ENCODE results near the gene ASB14. TPM values are rescaled to one million over a fixed set of nuclear protein-coding genes. Genes with fewer than 3 reads are reported as not detected.
"Not testable (repeated sequence)": the region's sequence is repeated elsewhere in the genome, so short reads cannot be mapped to it uniquely, and the experiment has no call there.

Gene ASB14
- not detected for total RNA-seq
- polyA plus RNA-seq, result under 1 TPM in 1 of 2 donors, not detected in 1; 0.21 TPM

DNA sequence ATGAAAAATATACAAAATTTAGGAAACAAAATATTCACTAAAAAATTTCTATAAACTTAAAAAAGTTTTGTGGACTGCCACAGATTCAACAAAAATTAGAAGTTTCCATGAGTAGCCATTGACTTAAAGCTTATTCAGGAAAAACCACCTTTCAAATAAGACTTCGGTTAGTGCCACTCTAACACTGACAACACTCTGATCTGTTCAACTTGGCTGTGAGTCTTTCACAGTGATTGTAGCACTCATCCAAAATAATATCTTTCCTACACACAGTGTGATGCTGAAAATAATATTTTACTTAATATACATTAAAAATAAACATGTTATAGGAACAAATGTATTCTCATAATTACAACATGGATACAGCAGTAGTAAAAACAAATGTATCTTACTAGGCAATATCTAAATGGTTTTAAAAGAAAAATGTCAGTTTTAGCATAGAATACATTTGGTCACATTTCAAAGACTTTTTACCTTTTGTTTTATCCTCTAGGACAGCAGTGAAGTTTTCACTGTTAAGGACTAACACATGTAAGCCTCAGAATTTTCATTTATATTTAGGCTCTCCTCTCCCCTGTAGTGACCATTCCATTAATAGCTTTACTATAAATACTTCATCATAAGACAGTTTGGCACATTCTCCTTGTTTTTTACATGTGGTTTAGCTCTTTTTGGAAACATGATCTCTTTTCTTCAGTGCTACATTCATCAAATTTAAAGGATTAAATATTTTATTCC lies at the start of gene ASB14:
TSS of gene ASB14 (minus strand) at position 527 of the 738 bp plus-strand sequence. CDS start 652 bp downstream, outside the sequence.
- Histone ChIP-seq H3K36me3 (ENCODE audit: control insufficient read depth in 4 of 4, insufficient read depth in 3 of 4, low read depth in 1 of 4, low read length in 3 of 4) (no peaks in the 10 kb centered on the region), H3K4me1 (ENCODE audit: control insufficient read depth in 4 of 4, insufficient read depth in 4 of 4, low read length in 3 of 4) (no peaks in the 10 kb centered on the region), H3K27me3 (ENCODE audit: control insufficient read depth in 4 of 4, insufficient read depth in 4 of 4, low read length in 3 of 4) (no peaks in the 10 kb centered on the region), H3K9ac (ENCODE audit: low read depth in 1 of 2, low read length in 2 of 2) (no peak within 1 kb of the TSS), H3K9me3 (ENCODE audit: control insufficient read depth in 4 of 4, low read length in 3 of 4) (no peaks in the 10 kb centered on the region), H3K4me3 (ENCODE audit: low read depth in 1 of 3, low read length in 3 of 3) (no peak within 1 kb of the TSS), H3K27ac (ENCODE audit: low read depth in 1 of 2, low read length in 2 of 2) (no peak within 1 kb of the TSS)
- 93% methylated on average over 1 of the region's 1 CpG for WGBS
- TF ChIP-seq YY1 (IDR thresholded peaks at IDR 0.05), result no peak
- TF ChIP-seq, protein P1, sequence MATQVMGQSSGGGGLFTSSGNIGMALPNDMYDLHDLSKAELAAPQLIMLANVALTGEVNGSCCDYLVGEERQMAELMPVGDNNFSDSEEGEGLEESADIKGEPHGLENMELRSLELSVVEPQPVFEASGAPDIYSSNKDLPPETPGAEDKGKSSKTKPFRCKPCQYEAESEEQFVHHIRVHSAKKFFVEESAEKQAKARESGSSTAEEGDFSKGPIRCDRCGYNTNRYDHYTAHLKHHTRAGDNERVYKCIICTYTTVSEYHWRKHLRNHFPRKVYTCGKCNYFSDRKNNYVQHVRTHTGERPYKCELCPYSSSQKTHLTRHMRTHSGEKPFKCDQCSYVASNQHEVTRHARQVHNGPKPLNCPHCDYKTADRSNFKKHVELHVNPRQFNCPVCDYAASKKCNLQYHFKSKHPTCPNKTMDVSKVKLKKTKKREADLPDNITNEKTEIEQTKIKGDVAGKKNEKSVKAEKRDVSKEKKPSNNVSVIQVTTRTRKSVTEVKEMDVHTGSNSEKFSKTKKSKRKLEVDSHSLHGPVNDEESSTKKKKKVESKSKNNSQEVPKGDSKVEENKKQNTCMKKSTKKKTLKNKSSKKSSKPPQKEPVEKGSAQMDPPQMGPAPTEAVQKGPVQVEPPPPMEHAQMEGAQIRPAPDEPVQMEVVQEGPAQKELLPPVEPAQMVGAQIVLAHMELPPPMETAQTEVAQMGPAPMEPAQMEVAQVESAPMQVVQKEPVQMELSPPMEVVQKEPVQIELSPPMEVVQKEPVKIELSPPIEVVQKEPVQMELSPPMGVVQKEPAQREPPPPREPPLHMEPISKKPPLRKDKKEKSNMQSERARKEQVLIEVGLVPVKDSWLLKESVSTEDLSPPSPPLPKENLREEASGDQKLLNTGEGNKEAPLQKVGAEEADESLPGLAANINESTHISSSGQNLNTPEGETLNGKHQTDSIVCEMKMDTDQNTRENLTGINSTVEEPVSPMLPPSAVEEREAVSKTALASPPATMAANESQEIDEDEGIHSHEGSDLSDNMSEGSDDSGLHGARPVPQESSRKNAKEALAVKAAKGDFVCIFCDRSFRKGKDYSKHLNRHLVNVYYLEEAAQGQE (IDR thresholded peaks at IDR 0.05), result no peak
- no peak for TF ChIP-seq ATF3 (IDR thresholded peaks at IDR 0.05)
- TF ChIP-seq, protein P2, sequence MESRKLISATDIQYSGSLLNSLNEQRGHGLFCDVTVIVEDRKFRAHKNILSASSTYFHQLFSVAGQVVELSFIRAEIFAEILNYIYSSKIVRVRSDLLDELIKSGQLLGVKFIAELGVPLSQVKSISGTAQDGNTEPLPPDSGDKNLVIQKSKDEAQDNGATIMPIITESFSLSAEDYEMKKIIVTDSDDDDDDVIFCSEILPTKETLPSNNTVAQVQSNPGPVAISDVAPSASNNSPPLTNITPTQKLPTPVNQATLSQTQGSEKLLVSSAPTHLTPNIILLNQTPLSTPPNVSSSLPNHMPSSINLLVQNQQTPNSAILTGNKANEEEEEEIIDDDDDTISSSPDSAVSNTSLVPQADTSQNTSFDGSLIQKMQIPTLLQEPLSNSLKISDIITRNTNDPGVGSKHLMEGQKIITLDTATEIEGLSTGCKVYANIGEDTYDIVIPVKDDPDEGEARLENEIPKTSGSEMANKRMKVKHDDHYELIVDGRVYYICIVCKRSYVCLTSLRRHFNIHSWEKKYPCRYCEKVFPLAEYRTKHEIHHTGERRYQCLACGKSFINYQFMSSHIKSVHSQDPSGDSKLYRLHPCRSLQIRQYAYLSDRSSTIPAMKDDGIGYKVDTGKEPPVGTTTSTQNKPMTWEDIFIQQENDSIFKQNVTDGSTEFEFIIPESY (IDR thresholded peaks at IDR 0.05), result no peak
- DNase-seq (ENCODE audit: low spot score), result no peak

DNA sequence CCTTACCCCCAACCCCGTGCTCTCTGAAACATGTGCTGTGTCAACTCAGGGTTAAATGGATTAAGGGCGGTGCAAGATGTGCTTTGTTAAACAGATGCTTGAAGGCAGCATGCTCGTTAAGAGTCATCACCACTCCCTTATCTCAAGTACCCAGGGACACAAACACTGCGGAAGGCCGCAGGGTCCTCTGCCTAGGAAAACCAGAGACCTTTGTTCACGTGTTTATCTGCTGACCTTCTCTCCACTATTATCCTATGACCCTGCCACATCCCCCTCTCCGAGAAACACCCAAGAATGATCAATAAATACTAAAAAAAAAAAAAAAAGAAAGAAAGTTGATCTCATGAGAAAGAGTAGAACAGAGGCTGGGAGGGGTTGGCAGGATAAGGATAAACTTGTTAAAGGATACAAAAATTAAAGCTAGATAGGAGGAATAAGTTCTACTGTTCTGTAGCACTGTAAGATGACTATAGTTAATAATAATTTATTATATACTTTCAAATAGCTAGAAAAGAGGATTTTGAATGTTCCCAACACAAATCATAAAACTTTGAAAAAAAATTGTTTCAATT lies 46.7 kb upstream of the ASB14 start:
- not testable (repeated sequence) for H3K36me3 ChIP-seq (ENCODE audit: control insufficient read depth in 4 of 4, insufficient read depth in 3 of 4, low read depth in 1 of 4, low read length in 3 of 4); DNase-seq (ENCODE audit: low spot score)
- 31% methylated on average over 7 of the region's 7 CpGs for WGBS

GRCh38 chr3:57338272-57339070 lies 46.0 kb upstream of the ASB14 start:
- WGBS, result 96% methylated on average over 40 of the region's 40 CpGs
- not testable (repeated sequence) for H3K4me1 ChIP-seq (ENCODE audit: control insufficient read depth in 4 of 4, insufficient read depth in 4 of 4, low read length in 3 of 4); H3K27me3 ChIP-seq (ENCODE audit: control insufficient read depth in 4 of 4, insufficient read depth in 4 of 4, low read length in 3 of 4); H3K4me3 ChIP-seq (ENCODE audit: low read depth in 1 of 3, low read length in 3 of 3); H3K27ac ChIP-seq (ENCODE audit: low read depth in 1 of 2, low read length in 2 of 2); DNase-seq (ENCODE audit: low spot score); H3K36me3 ChIP-seq (ENCODE audit: control insufficient read depth in 4 of 4, insufficient read depth in 3 of 4, low read depth in 1 of 4, low read length in 3 of 4); H3K9ac ChIP-seq (ENCODE audit: low read depth in 1 of 2, low read length in 2 of 2); H3K9me3 ChIP-seq (ENCODE audit: control insufficient read depth in 4 of 4, low read length in 3 of 4)

More for the DNA sequence above, 46.7 kb upstream of the ASB14 start:
- H3K4me3 ChIP-seq (ENCODE audit: low read depth in 1 of 3, low read length in 3 of 3); H3K27ac ChIP-seq (ENCODE audit: low read depth in 1 of 2, low read length in 2 of 2); H3K9ac ChIP-seq (ENCODE audit: low read depth in 1 of 2, low read length in 2 of 2); H3K27me3 ChIP-seq (ENCODE audit: control insufficient read depth in 4 of 4, insufficient read depth in 4 of 4, low read length in 3 of 4); H3K9me3 ChIP-seq (ENCODE audit: control insufficient read depth in 4 of 4, low read length in 3 of 4); H3K4me1 ChIP-seq (ENCODE audit: control insufficient read depth in 4 of 4, insufficient read depth in 4 of 4, low read length in 3 of 4): not testable (repeated sequence)
